GM12878 (cell line): ENCODE results near the gene RAB3C. TPM values are rescaled to one million over a fixed set of nuclear protein-coding genes. Genes with fewer than 3 reads are reported as not detected.

Experiments used
- ATAC-seq: fragments of 200-7000 bp; cut with Tn5 transposase; 3 replicates; pipeline ENCODE4 v1.9.1; 2020; ENCODE audit warnings: mild to moderate bottlenecking, moderate library complexity
- BruUV-seq: library from RNA; stranded (reverse); fragments of 400-500 nt; replicated peaks from 2 replicates; lab custom pipeline; 2021; lab: Mats Ljungman, UMichigan
- CTCF ChIA-PET: fragments of 300-600 bp; sonication (Branson Sonifier 250); formaldehyde crosslinking; extraction: SDS; loops from one replicate; lab custom pipeline; 2021; ENCODE audit warnings: inconsistent platforms; lab: Yijun Ruan, JAX
- POLR2A ChIA-PET: fragments of 350-600 bp; formaldehyde crosslinking; extraction: SDS; loops from one replicate; lab custom pipeline; 2021; ENCODE audit warnings: inconsistent platforms; lab: Charles Lee
- RAD21 ChIA-PET: fragments of 300-600 bp; sonication (Branson Sonifier 250); formaldehyde crosslinking; loops from one replicate; lab custom pipeline; 2023; ENCODE audit warnings: antibody characterized with exemption; ENCODE audit not compliant: unreplicated experiment; lab: Charles Lee
- SMC1A ChIA-PET: fragments of 300-600 bp; sonication (Branson Sonifier 250); formaldehyde crosslinking; loops from one replicate; lab custom pipeline; 2023; ENCODE audit not compliant: unreplicated experiment, uncharacterized antibody; lab: Charles Lee
- DNase-seq: peaks from one replicate; pipeline ENCODE4 v3.0.0-alpha.2; 2011; ENCODE audit warnings: low read depth, low spot score
- FAIRE-seq: peaks from 3 replicates; lab custom pipeline; 2011; peaks lifted over from hg19 to GRCh38; lab: Jason Lieb, UNC
- H2AFZ ChIP-seq: 2 replicates; pipeline ENCODE4 v1.6.0; 2011; ENCODE audit warnings: low read depth, low read length, control low read depth; ENCODE audit not compliant: control insufficient read depth
- H3K27ac ChIP-seq: 2 replicates; pipeline ENCODE4 v1.5.1; 2011; ENCODE audit warnings: control low read depth; ENCODE audit not compliant: control insufficient read depth, insufficient read depth
- H3K27me3 ChIP-seq, 2 experiments: replicated peaks in 1 of 2; 2 replicates each; pipeline versions ENCODE4 v1.6.0 to v1.6.1; 2011; ENCODE audit warnings: low read length in 1 of 2; ENCODE audit not compliant: control insufficient read depth in 2 of 2, insufficient read depth in 2 of 2
- H3K36me3 ChIP-seq, 2 experiments: 2 replicates each; pipeline ENCODE4 v1.5.1; 2011; ENCODE audit warnings: low read length in 1 of 2; ENCODE audit not compliant: control insufficient read depth in 2 of 2, insufficient read depth in 2 of 2
- H3K4me1 ChIP-seq: 2 replicates; pipeline ENCODE4 v1.6.1; 2011; ENCODE audit warnings: mild to moderate bottlenecking, low read length, moderate library complexity, mixed read lengths; ENCODE audit not compliant: control insufficient read depth, insufficient read depth
- H3K4me2 ChIP-seq: 2 replicates; pipeline ENCODE4 v1.6.0; 2011; ENCODE audit warnings: control low read depth; ENCODE audit not compliant: control insufficient read depth, insufficient read depth
- H3K4me3 ChIP-seq: fragments of 200-600 bp; sonication (generic); 2 replicates; pipeline ENCODE4 v1.5.1; 2016
- H3K79me2 ChIP-seq: 2 replicates; pipeline ENCODE4 v1.6.0; 2011; ENCODE audit warnings: low read length; ENCODE audit not compliant: control insufficient read depth, insufficient read depth
- H3K9ac ChIP-seq: 2 replicates; pipeline ENCODE4 v1.8.0; 2011; ENCODE audit warnings: low read length, control low read depth, mixed read lengths; ENCODE audit not compliant: control insufficient read depth, insufficient read depth
- H3K9me3 ChIP-seq: replicated peaks from 3 replicates; pipeline ENCODE4 v1.5.1; 2011; ENCODE audit warnings: mild to moderate bottlenecking, low read length; ENCODE audit not compliant: control insufficient read depth, insufficient read depth
- H4K20me1 ChIP-seq: 2 replicates; pipeline ENCODE4 v1.6.0; 2011; ENCODE audit not compliant: control insufficient read depth, insufficient read depth
- CREB1 ChIP-seq: IDR thresholded peaks from 2 replicates; pipeline ENCODE4 v1.6.1; 2012; ENCODE audit warnings: low read depth, mild to moderate bottlenecking, inconsistent platforms
- DPF2 ChIP-seq: fragments of 450-650 bp; IDR thresholded peaks from 2 replicates; pipeline ENCODE4 v1.6.1; 2017; ENCODE audit warnings: mild to moderate bottlenecking
- FOXK2 ChIP-seq: fragments of 450-650 bp; IDR thresholded peaks from 2 replicates; pipeline ENCODE4 v1.6.1; 2017; ENCODE audit warnings: mild to moderate bottlenecking, moderate library complexity
- GATAD2B ChIP-seq: fragments of 450-650 bp; conservative IDR thresholded peaks from 2 replicates; pipeline ENCODE4 v1.6.1; 2017; ENCODE audit warnings: low read depth, mild to moderate bottlenecking, moderate library complexity
- HCFC1 ChIP-seq: fragments of 150-350 bp; IDR thresholded peaks from 2 replicates; pipeline ENCODE4 v1.6.1; 2014; ENCODE audit warnings: low read length
- HDAC6 ChIP-seq: fragments of 200-600 bp; sonication (generic); IDR thresholded peaks from one replicate; pipeline ENCODE4 v1.8.0; 2017; ENCODE audit warnings: antibody characterized with exemption; ENCODE audit not compliant: unreplicated experiment
- KDM1A ChIP-seq: fragments of 200-600 bp; sonication (generic); IDR thresholded peaks from 2 replicates; pipeline ENCODE4 v1.6.1; 2016; ENCODE audit warnings: borderline replicate concordance
- PAX5 ChIP-seq: IDR thresholded peaks from 2 replicates; pipeline ENCODE4 v1.6.1; 2011; ENCODE audit warnings: low read depth, low read length, borderline replicate concordance
- RBBP5 ChIP-seq: fragments of 200-600 bp; sonication (generic); conservative IDR thresholded peaks from 2 replicates; pipeline ENCODE4 v1.6.1; 2016
- STAT1 ChIP-seq: fragments of 450-650 bp; conservative IDR thresholded peaks from 2 replicates; pipeline ENCODE4 v1.6.1; 2014; ENCODE audit warnings: antibody characterized with exemption, mild to moderate bottlenecking
- TAF1 ChIP-seq: IDR thresholded peaks from 2 replicates; pipeline ENCODE4 v1.6.1; 2011; ENCODE audit warnings: mild to moderate bottlenecking, low read depth, low read length, borderline replicate concordance
- ZBED1 ChIP-seq: IDR thresholded peaks from 2 replicates; pipeline ENCODE4 v1.6.1; 2016; ENCODE audit warnings: borderline replicate concordance
- ZNF274 ChIP-seq: IDR thresholded peaks from one replicate; pipeline ENCODE4 v1.8.0; 2011; ENCODE audit not compliant: insufficient read length, insufficient read depth
- ZNF384 ChIP-seq: IDR thresholded peaks from 2 replicates; pipeline ENCODE4 v1.6.1; 2012; ENCODE audit warnings: low read depth, mild to moderate bottlenecking, low read length, improper control_type of control experiment, borderline replicate concordance
- ZSCAN29 ChIP-seq: fragments of 450-650 bp; IDR thresholded peaks from 2 replicates; pipeline ENCODE4 v1.6.1; 2017; ENCODE audit warnings: mild to moderate bottlenecking, moderate library complexity
- WGBS: methylation state at CpG from one replicate; pipeline ENCODE4 v1.1.6; 2016; ENCODE audit warnings: low lambda C conversion rate; ENCODE audit not compliant: insufficient replicate concordance, insufficient coverage; ENCODE audit errors: missing lambda C conversion rate; 5-methylcytosine and 5-hydroxymethylcytosine counted together
- in situ Hi-C: fragments of 300-500 bp; cut with MboI; formaldehyde crosslinking; loops from 9 replicates; pipeline ENCODE4 v1.14.3; 2018; ENCODE audit warnings: mixed read lengths
- intact Hi-C: fragments of 100-400 bp; cut with micrococcal nuclease; formaldehyde crosslinking; loops from one replicate; pipeline ENCODE4 v1.14.2; 2022; ENCODE audit not compliant: unreplicated experiment
- polyA plus RNA-seq, 11 experiments: library from polyadenylated mRNA; depleted of rRNA in 4 of 11; unstranded in 6 of 11; stranded (reverse) in 5 of 11; fragments of >200 nt; fragmentation: Nextera tagmentation in 4 of 11; fragmentation: Illumina TruSeq in 1 of 11; extraction: Ambion mirVana in 4 of 11; extraction: Trizol in 1 of 11; gene quantifications; 1 replicate in 1 of 11; 2 replicates in 10 of 11; pipeline versions ENCODE4 v1.2.1 to v1.2.3, GENCODE V29; 2011 to 2016; ENCODE audit warnings: inconsistent platforms in 2 of 11, missing spikeins in 2 of 11, low read depth in 1 of 11
- total RNA-seq, 4 experiments: library from RNA; depleted of rRNA in 3 of 4; stranded (reverse); fragments of >200 nt in 3 of 4; fragmentation: Illumina TruSeq in 1 of 4; extraction: Trizol in 1 of 4; gene quantifications; 2 replicates each; pipeline versions ENCODE4 v1.2.1 to v1.2.3, GENCODE V29; 2013 to 2021
- TF ChIP-seq, protein P1 (sequence below): IDR thresholded peaks from 2 replicates; pipeline ENCODE4 v1.6.1; 2011; ENCODE audit warnings: borderline replicate concordance, low read depth, mild to moderate bottlenecking, moderate library complexity, low read length; ENCODE audit not compliant: insufficient read depth, poor library complexity, severe bottlenecking
- TF ChIP-seq, protein P2 (sequence below): fragments of 450-650 bp; IDR thresholded peaks from 2 replicates; pipeline ENCODE4 v1.6.1; 2017; ENCODE audit warnings: mild to moderate bottlenecking, moderate library complexity
- TF ChIP-seq, protein P3 (sequence below): fragments of 450-650 bp; IDR thresholded peaks from 2 replicates; pipeline ENCODE4 v1.6.1; 2018; ENCODE audit warnings: mild to moderate bottlenecking, low read depth, moderate library complexity; ENCODE audit not compliant: partially characterized antibody

RAB3C gene
- total and polyA plus RNA-seq, 10 of the 15 experiments (the other 5 are each of a cell fraction or from before 2014, with no cell fraction given): not detected

DNA sequence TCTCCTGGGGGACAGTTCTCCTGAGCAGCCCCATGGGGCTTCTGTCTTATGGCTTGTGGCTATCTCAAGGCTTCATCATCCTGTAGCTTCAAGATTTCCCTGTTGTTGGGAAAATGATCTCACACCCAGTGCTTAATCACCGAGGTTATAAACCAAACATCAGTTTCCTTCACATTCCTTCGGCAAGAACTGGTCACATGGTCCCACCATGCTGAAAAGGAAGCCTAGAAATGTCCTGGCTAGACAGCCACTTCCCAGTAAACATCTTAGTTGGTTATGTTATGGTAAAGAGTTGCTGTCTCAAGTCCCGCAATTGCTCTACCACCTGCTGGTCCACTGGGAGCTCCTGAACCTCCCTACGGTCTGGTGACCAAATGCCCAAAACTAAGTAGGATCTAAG lies 66.0 kb downstream of the RAB3C start:
- no peak for FAIRE-seq
- in situ Hi-C loops: no loop called here
- H3K4me2 ChIP-seq: no peak overlapping the region
- TF ChIP-seq ZNF384 (no peak), HCFC1 (no peak), HDAC6 (no peak), GATAD2B (no peak), FOXK2 (no peak), ZSCAN29 (no peak), ZBED1 (no peak), PAX5 (no peak), KDM1A (no peak), STAT1 (no peak), RBBP5 (no peak), CREB1 (no peak), ZNF274 (no peak), TAF1 (no peak), DPF2 (no peak)
- TF ChIP-seq, protein P1, sequence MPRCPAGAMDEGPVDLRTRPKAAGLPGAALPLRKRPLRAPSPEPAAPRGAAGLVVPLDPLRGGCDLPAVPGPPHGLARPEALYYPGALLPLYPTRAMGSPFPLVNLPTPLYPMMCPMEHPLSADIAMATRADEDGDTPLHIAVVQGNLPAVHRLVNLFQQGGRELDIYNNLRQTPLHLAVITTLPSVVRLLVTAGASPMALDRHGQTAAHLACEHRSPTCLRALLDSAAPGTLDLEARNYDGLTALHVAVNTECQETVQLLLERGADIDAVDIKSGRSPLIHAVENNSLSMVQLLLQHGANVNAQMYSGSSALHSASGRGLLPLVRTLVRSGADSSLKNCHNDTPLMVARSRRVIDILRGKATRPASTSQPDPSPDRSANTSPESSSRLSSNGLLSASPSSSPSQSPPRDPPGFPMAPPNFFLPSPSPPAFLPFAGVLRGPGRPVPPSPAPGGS: no peak
- TF ChIP-seq, protein P2, sequence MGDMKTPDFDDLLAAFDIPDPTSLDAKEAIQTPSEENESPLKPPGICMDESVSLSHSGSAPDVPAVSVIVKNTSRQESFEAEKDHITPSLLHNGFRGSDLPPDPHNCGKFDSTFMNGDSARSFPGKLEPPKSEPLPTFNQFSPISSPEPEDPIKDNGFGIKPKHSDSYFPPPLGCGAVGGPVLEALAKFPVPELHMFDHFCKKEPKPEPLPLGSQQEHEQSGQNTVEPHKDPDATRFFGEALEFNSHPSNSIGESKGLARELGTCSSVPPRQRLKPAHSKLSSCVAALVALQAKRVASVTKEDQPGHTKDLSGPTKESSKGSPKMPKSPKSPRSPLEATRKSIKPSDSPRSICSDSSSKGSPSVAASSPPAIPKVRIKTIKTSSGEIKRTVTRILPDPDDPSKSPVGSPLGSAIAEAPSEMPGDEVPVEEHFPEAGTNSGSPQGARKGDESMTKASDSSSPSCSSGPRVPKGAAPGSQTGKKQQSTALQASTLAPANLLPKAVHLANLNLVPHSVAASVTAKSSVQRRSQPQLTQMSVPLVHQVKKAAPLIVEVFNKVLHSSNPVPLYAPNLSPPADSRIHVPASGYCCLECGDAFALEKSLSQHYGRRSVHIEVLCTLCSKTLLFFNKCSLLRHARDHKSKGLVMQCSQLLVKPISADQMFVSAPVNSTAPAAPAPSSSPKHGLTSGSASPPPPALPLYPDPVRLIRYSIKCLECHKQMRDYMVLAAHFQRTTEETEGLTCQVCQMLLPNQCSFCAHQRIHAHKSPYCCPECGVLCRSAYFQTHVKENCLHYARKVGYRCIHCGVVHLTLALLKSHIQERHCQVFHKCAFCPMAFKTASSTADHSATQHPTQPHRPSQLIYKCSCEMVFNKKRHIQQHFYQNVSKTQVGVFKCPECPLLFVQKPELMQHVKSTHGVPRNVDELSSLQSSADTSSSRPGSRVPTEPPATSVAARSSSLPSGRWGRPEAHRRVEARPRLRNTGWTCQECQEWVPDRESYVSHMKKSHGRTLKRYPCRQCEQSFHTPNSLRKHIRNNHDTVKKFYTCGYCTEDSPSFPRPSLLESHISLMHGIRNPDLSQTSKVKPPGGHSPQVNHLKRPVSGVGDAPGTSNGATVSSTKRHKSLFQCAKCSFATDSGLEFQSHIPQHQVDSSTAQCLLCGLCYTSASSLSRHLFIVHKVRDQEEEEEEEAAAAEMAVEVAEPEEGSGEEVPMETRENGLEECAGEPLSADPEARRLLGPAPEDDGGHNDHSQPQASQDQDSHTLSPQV: no peak
- TF ChIP-seq, protein P3, sequence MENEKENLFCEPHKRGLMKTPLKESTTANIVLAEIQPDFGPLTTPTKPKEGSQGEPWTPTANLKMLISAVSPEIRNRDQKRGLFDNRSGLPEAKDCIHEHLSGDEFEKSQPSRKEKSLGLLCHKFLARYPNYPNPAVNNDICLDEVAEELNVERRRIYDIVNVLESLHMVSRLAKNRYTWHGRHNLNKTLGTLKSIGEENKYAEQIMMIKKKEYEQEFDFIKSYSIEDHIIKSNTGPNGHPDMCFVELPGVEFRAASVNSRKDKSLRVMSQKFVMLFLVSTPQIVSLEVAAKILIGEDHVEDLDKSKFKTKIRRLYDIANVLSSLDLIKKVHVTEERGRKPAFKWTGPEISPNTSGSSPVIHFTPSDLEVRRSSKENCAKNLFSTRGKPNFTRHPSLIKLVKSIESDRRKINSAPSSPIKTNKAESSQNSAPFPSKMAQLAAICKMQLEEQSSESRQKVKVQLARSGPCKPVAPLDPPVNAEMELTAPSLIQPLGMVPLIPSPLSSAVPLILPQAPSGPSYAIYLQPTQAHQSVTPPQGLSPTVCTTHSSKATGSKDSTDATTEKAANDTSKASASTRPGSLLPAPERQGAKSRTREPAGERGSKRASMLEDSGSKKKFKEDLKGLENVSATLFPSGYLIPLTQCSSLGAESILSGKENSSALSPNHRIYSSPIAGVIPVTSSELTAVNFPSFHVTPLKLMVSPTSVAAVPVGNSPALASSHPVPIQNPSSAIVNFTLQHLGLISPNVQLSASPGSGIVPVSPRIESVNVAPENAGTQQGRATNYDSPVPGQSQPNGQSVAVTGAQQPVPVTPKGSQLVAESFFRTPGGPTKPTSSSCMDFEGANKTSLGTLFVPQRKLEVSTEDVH: no peak

More for the DNA sequence above, 66.0 kb downstream of the RAB3C start:
- CTCF ChIA-PET: no interaction called here
- H4K20me1 ChIP-seq: no peaks in the 10 kb centered on the region
- H3K79me2 ChIP-seq: no peaks in the 10 kb centered on the region
- POLR2A ChIA-PET: no interaction called here
- no peaks in the 10 kb centered on the region for H3K4me1 ChIP-seq
- no peak overlapping the region for H3K27ac ChIP-seq
- intact Hi-C loops: no loop called here
- no peaks in the 10 kb centered on the region; a peak in 1 of 4 replicates for H3K27me3 ChIP-seq
- no peaks in the 10 kb centered on the region for H3K9me3 ChIP-seq
- DNase-seq: no peak
- SMC1A ChIA-PET: interaction anchor here (0.8 to 1.0 kb wide), 2 partner anchors 8 to 13 kb away, joined by 3 read pairs; no protein-coding TSS in a partner anchor
- no peak overlapping the region for H3K9ac ChIP-seq
- ATAC-seq: no peak
- H3K36me3 ChIP-seq: no peaks in the 10 kb centered on the region
- no peak overlapping the region for H3K4me3 ChIP-seq
- WGBS: 44% methylated on average over 4 of the region's 4 CpGs
- RAD21 ChIA-PET: no interaction called here
- H2AFZ ChIP-seq: no peak overlapping the region
- no TSS peak for BruUV-seq
